Sigmoid colon (tissue), 7 donors: ENCODE results near the gene IRAK1BP1. TPM values are rescaled to one million over a fixed set of nuclear protein-coding genes. Genes with fewer than 3 reads are reported as not detected.
"Not testable (repeated sequence)": the region's sequence is repeated elsewhere in the genome, so short reads cannot be mapped to it uniquely, and the experiment has no call there.

Experiments
- DNase-seq: peaks from one replicate; pipeline ENCODE4 v3.0.0-alpha.2; 2019
- H3K27ac ChIP-seq, 4 donors: fragments of 200-600 bp; sonication (generic); one replicate each; pipeline ENCODE4 v1.5.1; 2016 to 2019; ENCODE audit warnings: mild to moderate bottlenecking in 1 of 4
- H3K27me3 ChIP-seq, 3 donors: fragments of 200-600 bp; sonication (generic); one replicate each; pipeline ENCODE4 v1.5.1; 2019; ENCODE audit warnings: mild to moderate bottlenecking in 1 of 3
- H3K36me3 ChIP-seq, 4 donors: fragments of 200-600 bp; sonication (generic); one replicate each; pipeline ENCODE4 v1.5.1; 2016 to 2019
- H3K4me1 ChIP-seq, 4 donors: fragments of 200-600 bp; sonication (generic); one replicate each; pipeline ENCODE4 v1.5.1; 2017 to 2019
- H3K4me3 ChIP-seq, 4 donors: fragments of 200-600 bp; sonication (generic); one replicate each; pipeline ENCODE4 v1.5.1; 2017 to 2019; ENCODE audit warnings: mild to moderate bottlenecking in 2 of 4, moderate library complexity in 1 of 4
- H3K9me3 ChIP-seq, 4 donors: fragments of 200-600 bp in 3 of 4; sonication (generic) in 3 of 4; one replicate each; pipeline versions ENCODE4 v1.5.1 to v1.6.1; 2013 to 2019
- EP300 ChIP-seq, 4 donors: sonication (generic); formaldehyde crosslinking; IDR thresholded peaks; one replicate each; pipeline ENCODE4 v1.6.1; 2017; ENCODE audit warnings: antibody characterized with exemption in 4 of 4
- POLR2A ChIP-seq, 2 donors: fragments of 450-650 bp; IDR thresholded peaks; one replicate each; pipeline ENCODE4 v1.6.1; 2016; ENCODE audit warnings: antibody characterized with exemption in 2 of 2, mild to moderate bottlenecking in 2 of 2, moderate library complexity in 2 of 2
- POLR2AphosphoS5 ChIP-seq, 4 donors: sonication (generic); formaldehyde crosslinking; IDR thresholded peaks; one replicate each; pipeline ENCODE4 v1.6.1; 2017; ENCODE audit warnings: antibody characterized with exemption in 4 of 4
- WGBS, 2 donors: extraction: QIAGEN DNeasy Blood & Tissue Kit; methylation state at CpG; one replicate each; pipeline ENCODE4 v1.1.7; 2013; 5-methylcytosine and 5-hydroxymethylcytosine counted together
- intact Hi-C: fragments of 100-400 bp; cut with DNase I; formaldehyde crosslinking; loops from one replicate; pipeline ENCODE4 v1.15.1; 2023
- polyA plus RNA-seq, 3 donors: library from polyadenylated mRNA; stranded (reverse); fragments of 200-250 nt; gene quantifications; one replicate each; pipeline ENCODE4 v1.2.3, GENCODE V29; 2013
- total RNA-seq, 4 donors: library from RNA; depleted of rRNA; stranded (reverse); fragments of >200 nt; gene quantifications; one replicate each; pipeline ENCODE4 v1.1.0, GENCODE V29; 2016
- TF ChIP-seq, protein P1 (sequence below), 4 experiments: fragments of 450-650 bp in 3 of 4; fragments of 200-600 bp in 1 of 4; IDR thresholded peaks; one replicate each; pipeline ENCODE4 v1.5.1; 2016 to 2019; ENCODE audit warnings: antibody characterized with exemption in 4 of 4, mild to moderate bottlenecking in 3 of 4, moderate library complexity in 2 of 4
- donor health status: healthy with polysubstance abuse.
- donor health status: Bipolar disorder and iron deficiency.
- donor health status: healthy.

The IRAK1BP1 gene
- total and polyA plus RNA-seq, 7 donors, result 0.46 to 8.2 (median 4.9) TPM

- DNase-seq, result no peak
- peak overlapping the region; percentile 65 to 88 (median 80) for H3K4me3 ChIP-seq
- intact Hi-C loops, result loop anchor here (2.0 kb wide), 1 partner anchor 368 kb away; the partner anchor contains the start of gene HMGN3
- 1 to 2% methylated on average over 13 of the region's 13 CpGs for WGBS, 2 donors
- H3K27ac ChIP-seq, result peak overlapping the region; percentile 39 to 70 (median 67)
- no peaks in the 10 kb centered on the region for H3K9me3 ChIP-seq
- H3K4me1 ChIP-seq, result peaks cover 0 to 8% (median 3%) of the 10 kb centered on the region in 4 donors
- H3K36me3 ChIP-seq, result peaks cover 0 to 8% (median 1%) of the 10 kb centered on the region in 4 donors
- no peaks in the 10 kb centered on the region for H3K27me3 ChIP-seq
- TF ChIP-seq EP300 (IDR thresholded peaks at IDR 0.05) (no peak), POLR2AphosphoS5 (IDR thresholded peaks at IDR 0.05) (no peak), POLR2A (IDR thresholded peaks at IDR 0.05) (no peak)
- TF ChIP-seq, protein P1, sequence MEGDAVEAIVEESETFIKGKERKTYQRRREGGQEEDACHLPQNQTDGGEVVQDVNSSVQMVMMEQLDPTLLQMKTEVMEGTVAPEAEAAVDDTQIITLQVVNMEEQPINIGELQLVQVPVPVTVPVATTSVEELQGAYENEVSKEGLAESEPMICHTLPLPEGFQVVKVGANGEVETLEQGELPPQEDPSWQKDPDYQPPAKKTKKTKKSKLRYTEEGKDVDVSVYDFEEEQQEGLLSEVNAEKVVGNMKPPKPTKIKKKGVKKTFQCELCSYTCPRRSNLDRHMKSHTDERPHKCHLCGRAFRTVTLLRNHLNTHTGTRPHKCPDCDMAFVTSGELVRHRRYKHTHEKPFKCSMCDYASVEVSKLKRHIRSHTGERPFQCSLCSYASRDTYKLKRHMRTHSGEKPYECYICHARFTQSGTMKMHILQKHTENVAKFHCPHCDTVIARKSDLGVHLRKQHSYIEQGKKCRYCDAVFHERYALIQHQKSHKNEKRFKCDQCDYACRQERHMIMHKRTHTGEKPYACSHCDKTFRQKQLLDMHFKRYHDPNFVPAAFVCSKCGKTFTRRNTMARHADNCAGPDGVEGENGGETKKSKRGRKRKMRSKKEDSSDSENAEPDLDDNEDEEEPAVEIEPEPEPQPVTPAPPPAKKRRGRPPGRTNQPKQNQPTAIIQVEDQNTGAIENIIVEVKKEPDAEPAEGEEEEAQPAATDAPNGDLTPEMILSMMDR (IDR thresholded peaks at IDR 0.05), result no peak
Observed at GRCh38 chr6:78867020-78867369, 356 bp upstream of the IRAK1BP1 start.

GRCh38 chr6:78868116-78868515 lies 765 bp downstream of the IRAK1BP1 start:
- peak overlapping the region in 3 of 4 donors; percentile 65 to 70 (median 69) for H3K27ac ChIP-seq
- 25 to 39% methylated on average over 8 of the region's 8 CpGs for WGBS, 2 donors

DNA sequence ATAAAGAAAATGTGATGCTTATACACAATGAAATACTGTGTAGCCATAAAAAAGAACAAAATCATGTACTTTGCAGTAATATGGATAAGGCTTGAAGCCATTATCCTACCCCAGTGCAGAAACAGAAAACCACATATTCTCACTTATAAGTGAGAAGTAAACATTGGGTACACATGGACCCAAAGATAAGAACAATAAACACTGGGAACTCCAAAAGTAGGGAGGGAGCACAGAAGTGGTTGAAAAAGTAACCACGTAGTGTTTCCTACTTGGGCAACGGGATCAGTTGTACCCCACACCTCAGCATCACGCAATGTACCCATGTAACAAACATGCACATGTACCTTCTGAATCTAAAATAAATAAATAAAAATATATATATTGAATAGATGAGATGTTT lies 8.2 kb downstream of the IRAK1BP1 start:
- 69 to 95% methylated on average over 3 of the region's 3 CpGs for WGBS, 2 donors
- no peak overlapping the region for H3K27ac ChIP-seq
- H3K4me1 ChIP-seq, result no peaks in the 10 kb centered on the region
- peaks cover 3 to 27% (median 9%) of the 10 kb centered on the region in 4 donors for H3K36me3 ChIP-seq
- DNase-seq, result no peak
- no peaks in the 10 kb centered on the region for H3K9me3 ChIP-seq
- no peak overlapping the region for H3K4me3 ChIP-seq
- TF ChIP-seq POLR2A (IDR thresholded peaks at IDR 0.05) (no peak), EP300 (IDR thresholded peaks at IDR 0.05) (no peak), POLR2AphosphoS5 (IDR thresholded peaks at IDR 0.05) (no peak)
- TF ChIP-seq, protein P1 (IDR thresholded peaks at IDR 0.05), result no peak
- intact Hi-C loops, result no loop called here
- H3K27me3 ChIP-seq, result no peaks in the 10 kb centered on the region

More at GRCh38 chr6:78868116-78868515, 765 bp downstream of the IRAK1BP1 start:
- Histone ChIP-seq H3K9me3 (no peaks in the 10 kb centered on the region), H3K4me1 (peaks cover 0 to 8% (median 3%) of the 10 kb centered on the region in 4 donors), H3K27me3 (no peaks in the 10 kb centered on the region), H3K4me3 (peak overlapping the region; percentile 65 to 88 (median 80)), H3K36me3 (peaks cover 0 to 8% (median 1%) of the 10 kb centered on the region in 4 donors)
- no peak for DNase-seq
- TF ChIP-seq, protein P1 (IDR thresholded peaks at IDR 0.05), result no peak
- TF ChIP-seq POLR2A (IDR thresholded peaks at IDR 0.05), result no peak
- TF ChIP-seq POLR2AphosphoS5 (IDR thresholded peaks at IDR 0.05), result no peak
- TF ChIP-seq EP300 (IDR thresholded peaks at IDR 0.05), result no peak
- intact Hi-C loops, result no loop called here

DNA sequence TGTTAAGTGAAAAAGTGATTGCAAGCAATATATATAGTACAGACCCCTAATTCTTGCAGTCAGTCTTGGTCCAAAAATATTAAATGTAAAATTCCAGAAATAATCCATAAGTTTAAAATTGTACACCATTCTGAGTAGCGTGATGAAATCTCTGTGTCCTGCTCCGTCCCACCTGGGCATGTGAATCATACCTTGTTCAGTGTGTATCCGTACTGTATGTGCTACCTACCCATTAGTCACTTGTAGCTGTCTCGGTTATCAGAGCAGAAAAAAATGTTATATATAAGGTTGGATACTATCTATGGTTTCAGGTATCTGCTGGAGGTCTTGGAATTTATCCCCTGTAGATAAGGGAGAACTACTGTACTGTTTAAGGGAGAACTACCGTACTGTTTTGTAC lies 16.3 kb downstream of the IRAK1BP1 start:
- Histone ChIP-seq H3K4me3 (no peak overlapping the region), H3K9me3 (no peaks in the 10 kb centered on the region), H3K27ac (no peak overlapping the region), H3K27me3 (no peaks in the 10 kb centered on the region), H3K36me3 (peaks cover 0 to 12% (median 0%) of the 10 kb centered on the region in 4 donors), H3K4me1 (no peaks in the 10 kb centered on the region)
- intact Hi-C loops, result no loop called here
- no peak for DNase-seq
- WGBS, 2 donors, result 94 to 95% methylated on average over 5 of the region's 5 CpGs
- TF ChIP-seq EP300 (IDR thresholded peaks at IDR 0.05), result no peak
- no peak for TF ChIP-seq POLR2A (IDR thresholded peaks at IDR 0.05)
- TF ChIP-seq POLR2AphosphoS5 (IDR thresholded peaks at IDR 0.05), result no peak
- TF ChIP-seq, protein P1 (IDR thresholded peaks at IDR 0.05), result no peak

- DNase-seq, H3K4me3 ChIP-seq, H3K9me3 ChIP-seq, intact Hi-C loops, H3K27ac ChIP-seq, H3K4me1 ChIP-seq, H3K27me3 ChIP-seq: not testable (repeated sequence)
- 88 to 93% methylated on average over 5 of the region's 5 CpGs for WGBS, 2 donors
- H3K36me3 ChIP-seq, result peaks cover 0 to 12% (median 0%) of the 10 kb centered on the region in 4 donors
Observed at GRCh38 chr6:78889901-78890300, 22.6 kb downstream of the IRAK1BP1 start.
